Loucy (cell line): ENCODE results near the gene GAD2.

Source experiments
- H2AFZ ChIP-seq: fragments of 200-600 bp; sonication (generic); 2 replicates; pipeline ENCODE4 v1.6.0; 2016; ENCODE audit warnings: antibody characterized with exemption, mild to moderate bottlenecking, low read length, moderate library complexity
- H3F3A ChIP-seq: fragments of 200-600 bp; 2 replicates; pipeline ENCODE4 v1.6.0; 2016; ENCODE audit warnings: antibody characterized with exemption, low read depth, mild to moderate bottlenecking
- H3K27me3 ChIP-seq: fragments of 200-600 bp; sonication (generic); 2 replicates; pipeline ENCODE4 v1.6.1; 2014; ENCODE audit warnings: low read length, mild to moderate bottlenecking; ENCODE audit not compliant: insufficient read depth, poor library complexity, severe bottlenecking
- H3K36me3 ChIP-seq: fragments of 200-600 bp; sonication (generic); 2 replicates; pipeline ENCODE4 v1.6.1; 2016; ENCODE audit warnings: low read length; ENCODE audit not compliant: insufficient read depth
- H3K4me1 ChIP-seq: fragments of 200-600 bp; sonication (generic); 2 replicates; pipeline ENCODE4 v1.5.1; 2014; ENCODE audit warnings: low read length, mild to moderate bottlenecking; ENCODE audit not compliant: insufficient read depth, poor library complexity, severe bottlenecking
- H3K4me2 ChIP-seq: fragments of 200-600 bp; sonication (generic); 2 replicates; pipeline ENCODE4 v1.6.0; 2014; ENCODE audit warnings: antibody characterized with exemption, low read length, low read depth, mild to moderate bottlenecking; ENCODE audit not compliant: poor library complexity, severe bottlenecking
- H3K4me3 ChIP-seq: fragments of 200-600 bp; sonication (generic); 2 replicates; pipeline ENCODE4 v1.5.1; 2014; ENCODE audit warnings: low read length, mild to moderate bottlenecking, mixed read lengths; ENCODE audit not compliant: poor library complexity, severe bottlenecking
- H3K79me2 ChIP-seq: fragments of 200-600 bp; sonication (generic); 2 replicates; pipeline ENCODE4 v1.6.1; 2014; ENCODE audit warnings: low read length; ENCODE audit not compliant: insufficient read depth
- H3K9ac ChIP-seq: fragments of 200-600 bp; sonication (generic); 2 replicates; pipeline ENCODE4 v1.6.0; 2014; ENCODE audit warnings: mild to moderate bottlenecking, low read depth, low read length, moderate library complexity; ENCODE audit not compliant: poor library complexity, severe bottlenecking
- H3K9me2 ChIP-seq: fragments of 200-600 bp; sonication (generic); replicated peaks from 2 replicates; pipeline ENCODE4 v1.6.1; 2016; ENCODE audit warnings: low read depth, low read length, mixed read lengths
- H3K9me3 ChIP-seq: fragments of 200-600 bp; sonication (generic); 2 replicates; pipeline ENCODE4 v1.6.1; 2014; ENCODE audit warnings: mild to moderate bottlenecking, antibody characterized with exemption, low read length, low read depth; ENCODE audit not compliant: insufficient read depth
- H4K20me1 ChIP-seq: fragments of 200-600 bp; sonication (generic); 2 replicates; pipeline ENCODE4 v1.6.0; 2014; ENCODE audit warnings: antibody characterized with exemption, low read length, mild to moderate bottlenecking; ENCODE audit not compliant: insufficient read depth, poor library complexity, severe bottlenecking
- CTCF ChIP-seq: fragments of 200-600 bp; sonication (generic); conservative IDR thresholded peaks from 2 replicates; pipeline ENCODE4 v1.5.1; 2014; ENCODE audit warnings: mild to moderate bottlenecking, antibody characterized with exemption, low read length
- EZH2phosphoT487 ChIP-seq: fragments of 200-600 bp; IDR thresholded peaks from 2 replicates; pipeline ENCODE4 v1.6.1; 2018; ENCODE audit warnings: antibody characterized with exemption, mild to moderate bottlenecking, moderate library complexity, borderline replicate concordance

The GAD2 gene

GRCh38 chr10:26222563-26222962 is 6.0 kb downstream of the GAD2 start:
- Histone ChIP-seq H3K4me3 (no peak overlapping the region), H3K79me2 (no peaks in the 10 kb centered on the region), H3K4me1 (no peaks in the 10 kb centered on the region), H3F3A (no peaks in the 10 kb centered on the region), H2AFZ (no peak overlapping the region), H3K9me3 (no peaks in the 10 kb centered on the region; the same call in 1 of the 2 replicates), H3K36me3 (no peaks in the 10 kb centered on the region), H4K20me1 (no peaks in the 10 kb centered on the region), H3K27me3 (no peaks in the 10 kb centered on the region), H3K4me2 (no peak overlapping the region), H3K9ac (no peak overlapping the region), H3K9me2 (no peaks in the 10 kb centered on the region)
- TF ChIP-seq CTCF, result no peak
- no peak for TF ChIP-seq EZH2phosphoT487

- Histone ChIP-seq H3F3A (no peaks in the 10 kb centered on the region), H3K4me2 (no peak overlapping the region), H3K4me1 (no peaks in the 10 kb centered on the region), H2AFZ (no peak overlapping the region), H3K27me3 (no peaks in the 10 kb centered on the region), H3K9me2 (no peaks in the 10 kb centered on the region), H4K20me1 (no peaks in the 10 kb centered on the region), H3K36me3 (no peaks in the 10 kb centered on the region), H3K4me3 (no peak overlapping the region), H3K9ac (no peak overlapping the region), H3K79me2 (no peaks in the 10 kb centered on the region), H3K9me3 (no peaks in the 10 kb centered on the region; the same call in 1 of the 2 replicates)
- TF ChIP-seq CTCF (no peak), EZH2phosphoT487 (no peak)
Observed at GRCh38 chr10:26225322-26225721, 8.7 kb downstream of the GAD2 start.

GRCh38 chr10:26227786-26228185 is 11.2 kb downstream of the GAD2 start:
- no peaks in the 10 kb centered on the region for H3K4me1 ChIP-seq
- H4K20me1 ChIP-seq, result no peaks in the 10 kb centered on the region
- no peak overlapping the region for H3K4me2 ChIP-seq
- H3K4me3 ChIP-seq, result no peak overlapping the region
- H2AFZ ChIP-seq, result no peak overlapping the region
- H3K9me3 ChIP-seq, result no peaks in the 10 kb centered on the region; the same call in 1 of the 2 replicates
- TF ChIP-seq CTCF (no peak), EZH2phosphoT487 (no peak)
- H3K36me3 ChIP-seq, result no peaks in the 10 kb centered on the region
- no peaks in the 10 kb centered on the region for H3K9me2 ChIP-seq
- no peak overlapping the region for H3K9ac ChIP-seq
- H3K79me2 ChIP-seq, result no peaks in the 10 kb centered on the region
- no peaks in the 10 kb centered on the region for H3K27me3 ChIP-seq
- H3F3A ChIP-seq, result no peaks in the 10 kb centered on the region
